CD4-positive, alpha-beta T cell treated with Interleukin-15 for 4 hours (primary cell): ENCODE results near the gene C9orf50.
"Not testable (repeated sequence)": the region's sequence is repeated elsewhere in the genome, so short reads cannot be mapped to it uniquely, and the experiment has no call there.

Source experiments
- DNase-seq: peaks from one replicate; pipeline ENCODE4 v3.0.0-alpha.2; 2020; ENCODE audit warnings: low spot score

The C9orf50 gene, protein sequence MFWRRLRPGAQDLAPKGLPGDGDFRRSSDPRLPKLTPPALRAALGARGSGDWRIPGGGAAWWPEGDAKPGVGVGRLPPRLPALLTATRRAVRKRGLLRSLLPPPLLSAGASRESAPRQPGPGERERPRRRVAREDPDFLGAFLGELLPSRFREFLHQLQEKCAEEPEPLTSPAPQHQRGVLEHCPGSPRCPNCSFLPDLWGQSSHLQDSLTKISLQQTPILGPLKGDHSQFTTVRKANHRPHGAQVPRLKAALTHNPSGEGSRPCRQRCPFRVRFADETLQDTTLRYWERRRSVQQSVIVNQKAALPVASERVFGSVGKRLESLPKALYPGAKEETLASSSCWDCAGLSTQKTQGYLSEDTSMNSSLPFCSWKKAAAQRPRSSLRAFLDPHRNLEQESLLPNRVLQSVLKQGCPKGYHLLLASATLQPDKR

DNA sequence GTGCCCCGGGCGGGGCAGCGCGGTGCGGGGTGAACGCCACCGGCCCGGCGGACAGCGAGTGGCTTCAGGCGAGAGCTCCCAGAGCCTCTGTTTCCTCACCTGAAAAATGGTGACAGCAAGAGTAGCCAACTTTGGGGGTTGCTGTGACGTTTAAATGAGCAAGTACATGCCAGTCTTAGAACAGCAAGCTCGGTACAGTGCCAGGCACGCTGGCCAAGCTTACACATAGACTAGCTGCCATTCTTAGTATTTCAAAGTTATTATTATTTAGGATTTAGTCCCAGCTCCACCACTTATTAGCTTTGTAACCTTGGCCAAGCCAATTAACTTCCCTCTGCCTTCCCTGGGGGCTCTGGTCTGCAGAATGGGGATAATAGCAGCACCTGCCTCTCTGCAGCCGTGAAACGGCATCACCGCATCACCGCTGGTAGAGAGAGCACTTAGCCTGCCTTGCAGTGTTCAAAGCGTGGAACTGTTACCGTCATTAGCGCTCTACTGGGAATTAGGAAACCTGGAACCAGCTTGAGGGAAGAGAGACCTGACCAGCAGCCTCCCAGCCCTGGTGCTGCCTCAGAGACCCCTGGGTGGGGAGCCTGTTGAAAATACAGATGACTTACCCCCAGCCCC is at the start of gene C9orf50:
C9orf50 (minus strand) TSS at position 433 of the 627 bp plus-strand sequence. CDS start 527 bp downstream, outside the sequence.
- no peak for DNase-seq

DNA sequence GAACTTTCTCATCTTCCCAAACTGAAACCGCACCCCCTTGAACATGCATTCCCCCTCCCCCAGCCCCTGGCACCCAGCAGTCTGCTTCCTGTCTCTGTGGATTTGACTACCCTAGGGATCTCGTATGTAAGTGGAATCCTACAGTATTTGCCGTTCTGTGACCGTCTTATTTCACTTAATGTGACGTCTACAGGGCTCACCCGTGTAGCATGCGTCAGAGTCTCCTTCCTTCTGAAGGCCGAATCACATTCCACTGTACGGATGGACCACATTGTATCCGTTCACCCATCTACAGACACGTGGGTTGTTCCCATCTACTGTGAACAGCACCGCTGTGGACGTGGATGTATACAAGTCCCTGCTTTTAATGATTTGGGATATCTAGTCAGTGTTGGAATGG is 49.0 kb upstream of the C9orf50 start:
- no peak for DNase-seq

DNA sequence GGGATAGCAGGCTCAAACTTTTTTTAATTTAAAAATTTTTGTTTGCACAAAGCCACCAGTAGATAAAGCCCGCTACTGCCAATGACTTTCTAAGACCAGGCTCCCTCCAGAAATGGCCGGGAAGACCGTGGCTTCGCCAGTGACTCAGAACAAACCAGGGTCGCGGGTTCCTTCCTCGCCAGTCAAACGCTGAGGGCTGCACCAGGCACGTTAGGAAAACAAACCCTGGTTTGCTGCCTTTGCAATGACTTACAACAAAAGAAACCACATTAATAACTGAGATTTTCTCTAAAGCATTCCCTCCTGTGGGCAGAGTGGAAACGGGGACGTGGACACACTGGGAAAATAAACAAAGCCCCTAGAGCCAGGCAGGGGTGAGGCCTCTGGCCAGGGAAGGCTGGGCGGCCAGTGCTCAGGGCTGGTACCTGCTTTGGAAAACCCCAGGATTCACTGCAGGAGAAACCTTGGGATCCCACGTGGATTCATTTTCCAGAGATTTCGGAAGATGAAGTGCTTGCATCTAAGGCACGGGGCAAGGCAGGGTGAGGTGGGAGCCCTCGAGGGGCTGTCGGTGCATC is 48.3 kb upstream of the C9orf50 start:
- DNase-seq, result no peak

DNA sequence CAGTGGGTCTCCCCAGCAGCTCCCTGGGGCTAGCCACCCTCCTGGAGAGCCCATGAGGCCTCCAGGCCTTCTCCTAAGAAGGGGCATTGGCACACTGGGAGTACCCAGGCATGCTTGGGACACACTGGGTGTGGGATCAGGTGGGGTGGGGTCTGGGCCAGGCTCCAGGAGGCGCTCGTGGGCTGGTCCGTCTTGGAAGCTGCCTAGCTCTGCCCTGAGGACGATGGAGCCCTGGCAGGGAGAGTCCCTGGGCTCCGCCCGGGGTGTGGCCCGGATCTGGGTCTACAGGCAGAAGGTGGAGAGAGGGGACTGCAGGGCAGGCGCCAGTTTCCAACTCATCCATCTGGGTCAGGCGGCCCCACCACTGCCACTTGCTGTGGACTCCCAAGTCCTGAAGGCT is 46.9 kb upstream of the C9orf50 start:
- no peak for DNase-seq

DNA sequence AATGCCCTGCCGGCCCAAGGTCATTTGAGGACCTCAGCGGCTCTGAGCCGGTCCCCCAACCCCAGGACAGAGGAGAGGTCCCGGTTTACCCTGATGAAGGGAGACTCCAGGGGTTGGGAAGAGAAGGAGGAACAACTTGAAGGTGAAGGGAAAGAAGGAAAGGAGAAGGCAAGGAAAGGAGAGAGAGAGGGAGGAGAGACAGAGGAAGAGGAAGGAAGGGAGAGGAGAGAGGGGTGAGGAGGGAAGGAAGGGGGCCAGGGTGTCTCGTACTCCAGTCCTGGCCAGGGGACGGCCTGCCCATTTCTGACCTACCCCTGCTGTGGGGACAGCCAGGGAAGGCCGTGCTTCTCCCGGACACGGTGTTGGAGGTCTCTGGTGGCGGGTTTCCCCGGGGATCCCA is 46.5 kb upstream of the C9orf50 start:
- no peak for DNase-seq

DNA sequence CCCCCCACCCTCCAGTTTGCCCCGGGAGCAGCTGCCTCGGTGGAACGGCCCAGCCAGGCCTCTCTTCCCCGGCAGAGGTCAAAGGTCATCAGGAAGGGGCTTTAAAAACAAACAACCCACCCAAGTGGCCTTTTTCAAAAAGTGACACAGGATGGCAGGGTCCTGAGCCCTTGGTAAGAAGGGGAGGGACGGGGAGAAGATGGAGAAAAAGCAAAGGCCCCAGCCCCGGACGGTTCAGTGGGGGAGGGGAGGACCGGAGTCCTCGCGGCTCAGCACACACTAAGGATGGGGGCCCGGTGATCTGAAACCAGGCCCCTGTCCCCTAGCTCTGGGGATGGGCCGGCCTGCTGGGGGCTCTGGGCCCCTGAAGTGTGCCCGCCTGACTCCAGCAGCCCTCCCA is 45.7 kb upstream of the C9orf50 start:
- DNase-seq, result no peak

DNA sequence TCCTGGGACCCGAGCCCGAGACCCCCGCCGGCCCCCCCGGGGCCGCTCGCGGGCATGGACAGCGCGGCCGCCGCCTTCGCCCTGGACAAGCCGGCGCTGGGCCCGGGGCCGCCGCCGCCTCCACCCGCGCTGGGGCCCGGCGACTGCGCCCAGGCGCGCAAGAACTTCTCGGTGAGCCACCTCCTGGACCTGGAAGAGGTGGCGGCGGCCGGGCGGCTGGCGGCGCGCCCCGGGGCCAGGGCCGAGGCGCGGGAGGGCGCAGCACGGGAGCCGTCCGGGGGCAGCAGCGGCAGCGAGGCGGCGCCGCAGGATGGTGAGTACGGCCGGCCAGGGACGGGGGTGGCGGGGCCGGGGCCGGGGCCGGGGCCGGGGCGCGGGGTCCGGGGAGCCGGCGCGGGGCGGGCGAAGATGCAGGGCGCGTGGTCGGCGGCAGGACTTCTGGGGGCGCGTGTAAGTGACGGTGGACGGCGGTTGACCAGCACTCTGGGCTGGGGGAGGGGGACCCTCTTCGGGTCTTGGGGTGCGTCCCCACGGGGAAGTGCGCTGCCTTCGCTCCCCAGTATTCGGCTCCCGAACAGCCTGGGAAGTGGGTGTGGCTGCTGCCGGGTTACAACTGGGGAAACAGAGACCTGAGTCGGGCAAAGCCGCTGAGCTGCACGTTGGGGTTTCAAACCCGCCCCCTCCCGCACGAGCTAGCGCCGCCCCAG is 45.1 kb upstream of the C9orf50 start:
- DNase-seq, result no peak

DNA sequence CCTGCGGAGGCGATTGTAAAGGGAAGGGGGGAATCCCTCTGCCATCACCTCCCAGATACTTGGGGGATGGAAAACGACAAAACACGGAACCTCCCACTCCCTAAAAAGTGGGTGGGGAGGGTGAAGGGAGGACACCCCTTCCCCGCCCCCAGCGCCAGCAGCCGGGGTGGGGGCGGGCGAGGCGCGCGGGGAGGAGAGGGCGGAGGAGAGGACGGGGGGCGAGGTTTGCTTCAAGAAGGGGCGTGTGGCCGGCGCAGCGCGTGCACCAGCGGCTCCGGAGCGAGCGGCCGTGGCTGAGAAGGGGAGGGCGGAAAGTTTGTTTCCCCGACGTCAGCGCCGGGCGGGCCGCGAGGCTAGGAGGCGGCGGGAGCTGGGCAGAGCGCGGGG is 44.5 kb upstream of the C9orf50 start, which contains the start of gene PRRX2:
PRRX2 (plus strand) TSS at position 259 of the 387 bp plus-strand sequence. CDS start 221 bp downstream, outside the sequence.
- DNase-seq, result no peak

DNA sequence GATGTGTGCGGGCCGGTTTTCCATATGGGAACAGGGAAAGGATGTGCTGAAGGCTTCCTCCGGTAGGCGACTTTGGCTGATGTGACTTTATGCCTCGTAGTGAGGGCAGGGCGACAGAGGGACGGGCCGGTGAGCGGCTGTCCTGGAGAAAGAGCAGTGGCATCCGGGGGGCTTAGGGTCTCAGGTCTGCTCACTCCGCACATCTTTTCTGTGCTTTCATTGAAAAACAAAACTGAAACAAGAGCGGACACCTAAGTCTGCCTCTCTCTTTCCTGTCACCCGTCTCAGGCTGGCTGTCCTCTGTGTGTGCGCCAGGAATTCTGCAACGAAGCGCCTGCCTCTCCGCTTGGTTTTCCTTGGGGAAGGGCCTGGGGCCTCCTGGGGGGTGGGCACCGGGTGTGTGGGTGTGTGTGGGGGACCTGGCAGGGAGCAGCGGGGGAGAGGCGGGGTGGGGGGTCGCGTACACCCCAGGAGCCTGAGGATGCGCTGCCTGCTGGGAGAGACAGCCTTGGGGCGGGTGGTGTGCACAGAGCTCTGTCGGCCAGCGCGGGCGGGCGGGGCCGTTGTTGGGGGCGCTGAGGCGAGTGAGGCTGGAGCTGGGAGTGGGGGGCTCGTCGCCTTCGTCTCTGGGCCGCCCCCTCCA is 44.0 kb upstream of the C9orf50 start:
- DNase-seq, result no peak

DNA sequence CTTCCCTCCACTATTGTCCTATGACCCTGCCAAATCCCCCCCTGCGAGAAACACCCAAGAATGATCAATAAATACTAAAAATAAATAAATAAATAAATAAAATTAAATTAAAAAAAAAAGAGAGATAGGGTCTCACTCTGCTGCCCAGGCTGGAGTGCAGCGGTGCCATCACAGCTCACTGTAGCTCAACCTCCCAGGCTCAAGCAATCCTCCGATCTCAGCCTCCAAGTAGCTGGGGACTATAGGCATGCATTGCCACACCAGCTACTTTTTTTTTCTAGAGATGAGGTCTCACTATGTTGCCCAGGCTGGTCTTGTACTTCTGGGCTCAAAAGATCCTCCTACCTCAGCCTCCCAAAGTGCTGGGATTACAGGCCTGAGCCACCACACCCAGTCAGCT is 41.3 kb upstream of the C9orf50 start:
- not testable (repeated sequence) for DNase-seq

DNA sequence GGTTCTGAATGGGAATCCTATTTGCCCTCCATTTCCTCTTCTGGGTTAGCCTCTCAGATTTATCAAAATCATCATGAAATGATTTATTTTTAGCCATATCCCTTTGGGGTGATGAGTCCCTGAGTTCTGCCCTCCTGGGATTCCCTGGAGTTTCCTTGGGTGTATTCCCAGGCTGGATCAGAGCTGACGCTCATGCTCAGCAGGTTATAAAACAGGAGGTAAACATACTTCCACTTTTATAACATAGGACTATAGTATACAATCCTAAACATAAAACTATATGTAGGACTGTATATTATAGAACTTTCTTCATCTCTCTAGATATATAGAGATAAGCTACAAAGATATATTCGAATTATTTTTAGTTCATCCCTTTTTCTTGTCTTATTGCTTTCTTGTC is 40.1 kb upstream of the C9orf50 start:
- DNase-seq, result no peak

DNA sequence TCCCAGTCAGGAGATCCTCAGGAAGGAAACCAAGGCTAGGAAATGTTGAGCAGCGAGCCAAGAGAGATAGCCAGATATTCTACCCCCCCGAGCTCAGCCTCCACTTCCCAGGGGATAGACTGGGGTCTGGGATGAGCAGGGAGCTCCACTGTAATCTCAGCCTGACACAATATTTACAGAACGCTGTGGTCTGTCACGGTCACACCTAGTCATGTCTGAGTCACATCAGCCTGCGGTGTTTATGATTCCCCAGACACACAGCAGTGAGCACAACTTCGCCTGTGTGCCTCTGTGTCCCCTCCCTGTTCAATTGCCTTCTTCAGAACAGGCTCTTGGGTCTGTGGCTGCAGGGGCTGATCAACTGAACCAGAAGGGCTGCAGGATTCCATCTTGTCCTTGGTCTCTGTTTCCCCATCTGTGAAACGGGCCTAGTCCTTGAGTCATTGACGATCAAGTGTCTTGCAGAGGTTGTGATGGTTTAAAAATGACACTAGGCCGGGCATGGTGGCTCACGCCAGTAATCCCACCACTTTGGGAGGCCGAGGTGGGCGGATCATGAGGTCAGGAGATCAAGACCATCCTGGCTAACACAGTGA is 36.0 kb upstream of the C9orf50 start:
- no peak for DNase-seq

DNA sequence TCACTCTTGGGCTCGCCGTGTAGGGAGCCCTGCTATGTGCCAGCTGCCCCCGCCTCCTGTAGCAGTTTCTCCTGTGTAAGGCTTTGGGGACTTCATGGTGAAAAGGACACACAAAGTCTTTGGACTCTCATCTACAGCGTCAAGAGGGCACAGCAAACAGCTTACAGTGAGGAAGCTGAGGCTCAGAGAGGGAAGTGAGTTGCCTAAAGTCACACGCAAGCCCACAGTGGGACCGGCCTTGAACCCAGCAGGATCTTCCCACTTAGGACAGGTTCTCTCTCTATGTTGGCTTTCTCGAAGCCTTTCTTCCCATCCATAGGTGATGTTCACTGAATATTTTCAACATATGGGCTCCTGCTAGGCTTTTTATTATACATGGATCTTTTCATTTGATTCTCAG is 34.8 kb upstream of the C9orf50 start:
- no peak for DNase-seq

DNA sequence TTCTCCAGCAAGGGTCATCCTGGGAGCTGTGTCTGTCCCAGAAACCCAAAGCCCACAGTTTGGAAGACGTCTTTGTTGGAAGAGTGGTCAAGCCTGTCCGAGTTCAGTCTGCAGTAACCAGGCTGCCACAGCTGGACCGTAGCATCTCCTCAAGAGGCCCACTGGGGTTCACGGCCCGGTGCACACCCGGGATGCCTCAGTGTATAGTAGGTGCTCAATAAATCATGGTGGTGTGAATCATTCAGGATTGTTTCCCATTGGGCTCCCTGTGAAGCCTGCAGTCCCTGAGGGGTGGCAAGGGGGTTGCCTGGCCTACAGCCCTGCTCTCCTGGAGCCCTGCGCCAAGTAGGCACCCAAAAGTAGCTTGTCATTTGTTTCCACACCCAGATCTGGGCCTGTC is 34.3 kb upstream of the C9orf50 start:
- no peak for DNase-seq

DNA sequence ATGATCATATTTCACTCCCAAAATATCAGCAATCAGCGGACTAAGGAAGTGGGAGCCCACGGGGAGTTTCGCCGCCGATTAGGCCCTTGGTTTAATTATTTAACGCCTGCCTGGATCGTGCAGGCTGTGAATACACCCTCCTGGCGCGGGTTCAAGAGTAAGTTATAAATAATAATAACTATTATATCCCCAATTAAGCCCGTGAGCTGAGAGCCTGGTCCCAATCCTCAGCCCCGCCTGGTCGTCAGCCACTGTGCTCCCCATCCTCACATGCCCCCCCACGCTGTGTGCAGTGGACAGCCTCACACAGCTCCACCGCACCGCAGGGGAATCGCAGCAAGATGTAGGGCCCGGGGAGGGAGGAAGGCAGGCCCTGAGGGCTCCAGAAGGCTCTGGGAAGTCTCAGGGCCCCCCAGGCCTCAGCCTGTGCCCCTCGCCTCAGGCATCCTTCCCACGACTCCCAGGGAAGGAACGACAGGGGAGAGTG is 33.7 kb upstream of the C9orf50 start:
- DNase-seq, result no peak

DNA sequence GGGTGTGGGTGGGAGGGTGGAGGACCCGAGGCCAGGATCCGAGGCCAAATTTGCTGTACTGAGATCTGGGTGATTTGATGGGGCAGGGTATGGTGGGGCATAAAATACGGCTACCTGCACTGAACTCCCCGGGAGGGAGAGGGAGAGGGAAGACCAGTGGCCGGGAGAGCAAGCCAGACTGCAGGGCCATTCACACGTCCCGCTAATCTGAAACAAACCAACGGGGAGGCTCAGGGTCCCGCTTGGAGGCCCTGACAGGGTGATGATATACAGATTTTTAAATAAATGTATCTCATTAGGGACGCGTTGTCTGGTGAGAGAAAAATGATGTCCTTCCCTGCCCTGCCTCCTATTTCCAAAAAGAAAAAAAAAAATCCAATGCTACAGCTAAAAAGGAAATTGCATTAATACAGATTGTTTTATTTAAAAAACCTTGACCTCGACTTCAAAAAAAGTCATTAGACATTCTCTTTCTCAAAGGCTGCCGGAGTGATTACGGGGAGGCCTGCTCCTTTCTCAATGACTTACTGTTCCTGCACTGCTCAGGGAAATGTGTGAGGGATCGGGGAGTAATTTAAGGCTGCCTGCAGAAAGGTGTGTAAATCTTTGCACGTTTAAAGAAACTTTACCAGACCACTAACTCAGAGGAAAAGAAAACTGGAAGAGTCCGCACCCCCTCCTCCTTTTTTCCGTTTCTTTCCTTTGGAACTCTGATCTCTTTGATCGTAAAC is 33.1 kb upstream of the C9orf50 start:
- DNase-seq, result no peak

DNA sequence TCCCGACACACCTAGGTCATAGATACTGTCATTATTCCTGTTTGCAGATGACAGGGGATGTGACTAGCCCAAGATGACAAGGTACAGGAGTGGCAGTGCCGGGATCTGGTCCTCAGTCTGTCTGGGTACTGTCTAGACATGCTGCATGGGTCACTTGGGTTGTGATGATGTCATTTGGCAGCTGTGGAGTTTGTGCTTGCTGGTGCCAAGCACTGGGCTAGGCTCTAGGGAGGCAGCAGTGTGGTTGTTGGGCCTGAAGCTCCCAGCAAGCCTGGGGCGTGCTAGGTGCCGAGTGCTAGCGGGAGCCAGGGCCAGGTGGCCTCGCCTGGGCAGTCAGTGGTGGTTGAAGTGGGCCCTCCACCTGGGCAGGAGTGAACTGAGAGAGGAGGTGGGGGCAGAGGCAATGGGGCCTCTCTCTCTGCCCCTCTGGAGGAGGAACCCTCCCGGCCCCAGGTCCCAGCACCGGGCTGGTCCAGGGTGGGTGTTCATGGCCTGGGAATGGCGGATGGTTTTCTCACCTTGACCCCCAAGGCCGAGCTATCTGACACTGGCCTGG is 29.9 kb upstream of the C9orf50 start:
- DNase-seq, result no peak

DNA sequence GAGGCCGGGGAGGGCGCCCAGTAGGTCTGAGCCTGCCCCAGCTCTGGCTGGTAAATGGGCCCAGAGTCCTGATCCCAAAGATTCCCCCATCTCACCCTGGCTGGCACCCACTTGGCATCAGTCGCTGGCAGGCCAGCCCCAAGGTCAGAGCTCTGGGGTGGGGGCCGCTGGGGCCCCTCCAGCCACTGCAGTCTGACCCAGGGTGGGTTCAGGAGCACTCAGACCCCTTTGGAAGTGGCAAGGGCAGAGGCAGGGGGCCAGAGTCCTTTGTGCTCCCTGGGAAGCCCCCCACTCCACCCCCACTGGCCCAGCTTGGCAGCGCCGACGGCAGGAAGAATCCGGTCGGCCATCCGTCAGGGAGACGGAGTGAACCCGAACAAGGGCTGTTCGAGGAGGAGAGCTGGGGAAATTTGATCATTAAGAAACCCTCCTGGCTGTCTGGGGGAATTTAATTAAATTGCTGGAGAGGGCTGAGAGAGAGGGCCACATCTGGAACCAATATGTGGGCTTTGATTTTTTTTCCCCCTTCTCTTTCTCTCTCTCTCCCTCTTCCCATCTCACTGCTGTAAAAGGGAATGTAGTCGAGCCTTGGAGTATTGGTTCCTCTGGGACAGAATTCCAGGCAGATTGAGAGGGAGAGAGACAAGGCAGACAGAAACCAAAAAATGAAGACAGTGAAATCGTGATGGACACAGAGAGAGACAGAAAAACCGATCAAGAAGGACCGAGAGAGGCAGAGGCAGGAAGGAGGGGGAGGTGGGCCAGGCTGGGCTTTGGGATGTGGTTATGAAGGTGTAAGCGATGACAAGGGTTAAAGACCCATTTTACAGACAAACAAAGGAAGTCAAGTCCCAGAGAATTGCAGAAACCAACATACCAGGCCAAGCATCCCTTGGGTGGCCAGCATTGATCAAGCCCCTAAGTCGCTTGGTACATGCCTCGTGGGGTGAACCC is 29.1 kb upstream of the C9orf50 start:
- no peak for DNase-seq

DNA sequence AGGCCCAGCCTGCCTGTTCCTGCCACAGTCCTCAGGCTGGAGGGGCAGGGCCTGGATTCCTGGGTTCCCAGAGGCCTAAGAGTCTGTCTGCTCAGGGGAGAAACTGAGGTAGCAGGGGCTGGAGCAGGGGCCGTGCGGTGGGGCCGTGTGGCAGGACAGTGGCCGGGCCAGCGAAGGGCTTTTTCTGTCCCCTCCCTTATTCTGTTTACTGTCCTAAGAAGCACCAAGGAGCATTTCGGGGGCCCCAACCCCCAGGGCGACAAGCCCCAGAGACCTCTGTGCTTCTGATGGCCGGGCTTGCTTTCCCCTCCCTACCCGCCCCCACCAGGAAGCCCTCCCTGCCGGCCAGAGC is 27.8 kb upstream of the C9orf50 start:
- DNase-seq, result no peak
